ENCODE results near the gene LEFTY2.
"Not testable (repeated sequence)": the region's sequence is repeated elsewhere in the genome, so short reads cannot be mapped to it uniquely, and the experiment has no call there.

Gene LEFTY2

DNA sequence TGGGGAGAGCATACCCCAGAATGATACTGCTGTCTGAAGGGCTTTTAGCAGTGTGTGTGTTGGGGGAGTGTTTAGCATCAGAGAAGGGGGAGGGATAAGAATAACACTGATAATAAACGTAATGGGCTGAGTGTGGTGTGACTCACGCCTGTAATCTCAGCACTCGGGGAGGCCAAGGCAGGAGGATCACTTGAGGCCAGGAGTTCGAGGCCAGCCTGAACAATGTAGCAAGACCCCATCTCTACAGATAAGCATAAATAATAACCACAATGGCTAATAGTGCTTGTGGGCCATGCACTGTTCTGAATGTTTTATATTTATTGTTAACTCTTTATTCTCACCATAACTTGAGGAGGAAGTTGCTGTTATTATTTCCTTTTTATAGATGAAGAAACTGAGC, 2.6 kb upstream of the LEFTY2 start:
- H3K27ac Mint-ChIP-seq = no peak overlapping the region

DNA sequence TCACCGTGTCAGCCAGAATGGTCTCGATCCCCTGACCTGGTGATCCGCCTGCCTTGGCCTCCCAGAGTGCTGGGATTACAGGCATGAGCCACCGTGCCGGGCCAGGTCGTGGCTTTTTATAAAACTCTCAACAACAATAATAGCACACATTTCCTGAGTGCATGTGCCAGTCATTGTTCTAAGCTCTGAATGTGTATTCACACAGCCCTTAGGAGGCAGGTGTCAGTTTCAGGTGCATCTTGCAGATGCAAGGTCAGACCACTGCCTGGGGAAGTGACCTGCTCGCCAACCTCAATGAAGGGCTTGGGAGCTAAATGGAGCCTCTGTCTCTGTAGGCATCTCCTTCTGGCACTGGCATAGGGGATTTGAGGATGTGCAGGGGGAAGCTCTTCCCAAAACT, 1.6 kb upstream of the LEFTY2 start:
- H3K9me3 Mint-ChIP-seq = no peaks in the 10 kb centered on the region
- ATAC-seq (ENCODE audit: low read depth) (peak; percentile 25), DNase-seq (ENCODE audit: low spot score in 2 of 2) (no peak)
- no peaks in the 10 kb centered on the region for H3K36me3 Mint-ChIP-seq
- no peak overlapping the region for H3K27ac Mint-ChIP-seq
- H3K4me3 Mint-ChIP-seq = no peak overlapping the region
- peaks cover 5% of the 10 kb centered on the region for H3K4me1 Mint-ChIP-seq
- H3K27me3 Mint-ChIP-seq = peaks cover 5% of the 10 kb centered on the region

More for the DNA sequence above, 2.6 kb upstream of the LEFTY2 start:
- peaks cover 8% of the 10 kb centered on the region for H3K27me3 Mint-ChIP-seq
- ATAC-seq (ENCODE audit: low read depth) (no peak), DNase-seq (ENCODE audit: low spot score in 2 of 2) (no peak)
- no peak overlapping the region for H3K4me3 Mint-ChIP-seq
- H3K4me1 Mint-ChIP-seq = peaks cover 5% of the 10 kb centered on the region
- H3K36me3 Mint-ChIP-seq = no peaks in the 10 kb centered on the region
- no peaks in the 10 kb centered on the region for H3K9me3 Mint-ChIP-seq

DNA sequence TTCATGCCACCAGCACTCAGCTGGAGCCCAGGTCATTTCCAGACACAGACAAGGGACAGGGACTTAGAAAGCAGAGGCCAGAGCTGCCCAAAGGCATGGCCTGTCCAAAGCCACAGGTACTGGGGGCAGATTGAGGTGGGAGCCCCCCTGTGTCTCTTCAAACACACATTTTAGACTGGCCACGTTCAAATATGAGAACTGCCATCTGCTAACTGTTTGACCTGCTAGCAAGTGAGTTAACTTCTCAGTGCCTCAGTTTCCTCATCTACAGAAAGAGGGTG, 862 bp upstream of the LEFTY2 start:
- no peaks in the 10 kb centered on the region for H3K9me3 Mint-ChIP-seq
- H3K27ac Mint-ChIP-seq = no peak overlapping the region
- DNase-seq (ENCODE audit: low spot score in 2 of 2) (no peak), ATAC-seq (ENCODE audit: low read depth) (no peak)
- H3K36me3 Mint-ChIP-seq = no peaks in the 10 kb centered on the region
- H3K27me3 Mint-ChIP-seq = peaks cover 1% of the 10 kb centered on the region
- H3K4me1 Mint-ChIP-seq = peaks cover 5% of the 10 kb centered on the region
- no peak overlapping the region for H3K4me3 Mint-ChIP-seq

DNA sequence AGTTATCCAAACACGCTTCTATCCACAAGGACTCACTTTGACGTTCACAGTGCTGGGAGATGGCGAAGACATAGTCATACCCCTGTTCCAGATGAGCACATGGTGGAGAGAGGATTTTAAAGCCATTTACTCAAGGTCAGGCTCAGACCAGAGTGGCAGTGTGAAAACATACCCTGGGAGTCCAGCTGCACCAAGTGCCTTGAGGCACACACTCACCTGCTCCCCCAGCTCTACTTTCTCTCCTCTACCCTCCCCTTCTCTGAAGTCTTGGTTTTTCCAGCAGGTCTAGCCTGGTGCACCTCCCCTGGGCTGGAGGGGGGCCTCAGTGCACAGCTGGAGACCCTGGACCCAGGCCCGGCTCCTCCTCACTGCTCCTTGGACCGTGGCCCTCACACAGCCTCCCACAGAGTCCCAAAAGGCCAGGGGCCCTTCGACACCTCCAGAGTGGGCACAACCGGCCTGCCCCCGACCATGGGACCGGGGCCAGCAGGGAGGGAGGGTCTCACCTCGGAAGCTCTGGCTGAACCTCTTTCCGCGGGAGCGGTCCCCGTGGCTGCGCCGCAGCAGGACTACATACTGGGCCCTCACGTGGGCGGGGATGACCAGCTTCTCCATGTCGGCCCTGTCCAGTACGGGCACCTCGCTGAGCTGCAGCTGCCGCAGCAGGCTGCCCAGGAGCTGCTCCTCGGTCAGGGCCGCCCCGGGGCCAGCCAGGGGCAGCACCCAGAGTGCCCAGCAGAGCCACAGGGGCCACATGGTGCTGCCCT, 452 bp downstream of the LEFTY2 start:
- no peak for ATAC-seq (ENCODE audit: low read depth)
- Mint-ChIP-seq H3K4me1 (peaks cover 5% of the 10 kb centered on the region), H3K27me3 (peaks cover 1% of the 10 kb centered on the region), H3K9me3 (no peaks in the 10 kb centered on the region), H3K4me3 (no peak overlapping the region), H3K27ac (no peak overlapping the region), H3K36me3 (no peaks in the 10 kb centered on the region)
- DNase-seq (ENCODE audit: low spot score in 2 of 2) = no peak

DNA sequence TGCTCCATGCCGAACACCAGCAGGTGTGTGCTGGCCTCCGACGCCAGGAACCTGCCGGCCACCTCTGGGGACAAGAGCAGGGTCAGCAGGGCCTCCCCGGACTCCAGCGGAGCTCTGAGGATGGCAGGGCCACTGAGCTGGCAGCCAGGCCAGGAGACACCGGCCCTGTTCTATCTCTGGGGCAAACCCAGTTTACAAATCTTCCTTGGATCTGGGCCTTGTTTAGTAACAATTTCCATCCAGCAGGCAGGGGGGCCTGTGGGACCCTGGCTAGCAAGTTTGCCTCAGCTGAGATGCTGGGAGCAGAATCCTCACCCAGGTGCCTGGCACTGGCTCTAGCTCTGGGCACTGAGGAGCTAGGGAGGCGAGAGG, 1.1 kb downstream of the LEFTY2 start:
- H3K36me3 Mint-ChIP-seq; H3K27me3 Mint-ChIP-seq; H3K4me3 Mint-ChIP-seq; ATAC-seq (ENCODE audit: low read depth); H3K9me3 Mint-ChIP-seq; H3K27ac Mint-ChIP-seq; H3K4me1 Mint-ChIP-seq; DNase-seq (ENCODE audit: low spot score in 2 of 2): not testable (repeated sequence)

DNA sequence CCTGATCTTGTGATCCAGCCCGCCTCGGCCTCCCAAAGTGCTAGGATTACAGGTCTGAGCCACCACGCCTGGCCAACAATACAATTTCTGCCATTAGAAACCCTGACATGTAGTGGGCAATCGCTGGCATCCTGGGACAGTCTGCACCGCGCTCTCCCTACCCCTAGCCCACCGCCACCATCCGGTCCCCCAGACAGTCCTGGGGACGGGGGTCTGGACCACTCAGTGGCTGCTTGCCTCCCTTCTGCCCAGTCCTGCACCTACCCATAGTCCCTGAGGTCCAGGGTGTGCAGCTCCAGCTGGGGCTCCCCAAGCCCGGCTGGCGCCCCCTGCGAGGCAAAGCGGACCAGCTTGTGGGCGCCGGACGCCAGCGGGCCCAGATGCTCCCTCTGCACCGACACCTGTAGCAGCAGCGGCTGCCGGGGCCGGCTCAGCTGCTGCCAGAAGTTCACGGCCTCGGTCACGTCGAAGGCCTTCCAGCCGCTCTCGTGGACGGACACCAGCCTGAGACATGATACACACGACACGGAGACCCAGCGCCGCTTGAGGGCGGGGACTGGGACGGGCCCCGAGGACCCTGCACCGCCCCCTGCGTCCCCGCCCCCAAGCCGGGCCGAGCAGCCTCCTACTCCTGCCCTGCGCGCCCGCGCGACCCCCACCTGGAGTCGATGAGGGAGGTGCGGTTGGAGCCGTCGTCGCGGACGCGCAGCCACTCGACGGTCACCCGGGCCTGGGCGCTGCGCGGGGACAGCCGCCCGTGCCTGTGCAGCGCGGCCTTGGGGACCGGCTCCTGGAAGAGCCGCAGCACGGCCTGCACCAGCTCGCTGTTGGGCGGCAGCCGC, 1.7 kb downstream of the LEFTY2 start:
- H3K27ac Mint-ChIP-seq; ATAC-seq (ENCODE audit: low read depth); DNase-seq (ENCODE audit: low spot score in 2 of 2); H3K4me3 Mint-ChIP-seq; H3K27me3 Mint-ChIP-seq; H3K4me1 Mint-ChIP-seq; H3K9me3 Mint-ChIP-seq; H3K36me3 Mint-ChIP-seq: not testable (repeated sequence)

DNA sequence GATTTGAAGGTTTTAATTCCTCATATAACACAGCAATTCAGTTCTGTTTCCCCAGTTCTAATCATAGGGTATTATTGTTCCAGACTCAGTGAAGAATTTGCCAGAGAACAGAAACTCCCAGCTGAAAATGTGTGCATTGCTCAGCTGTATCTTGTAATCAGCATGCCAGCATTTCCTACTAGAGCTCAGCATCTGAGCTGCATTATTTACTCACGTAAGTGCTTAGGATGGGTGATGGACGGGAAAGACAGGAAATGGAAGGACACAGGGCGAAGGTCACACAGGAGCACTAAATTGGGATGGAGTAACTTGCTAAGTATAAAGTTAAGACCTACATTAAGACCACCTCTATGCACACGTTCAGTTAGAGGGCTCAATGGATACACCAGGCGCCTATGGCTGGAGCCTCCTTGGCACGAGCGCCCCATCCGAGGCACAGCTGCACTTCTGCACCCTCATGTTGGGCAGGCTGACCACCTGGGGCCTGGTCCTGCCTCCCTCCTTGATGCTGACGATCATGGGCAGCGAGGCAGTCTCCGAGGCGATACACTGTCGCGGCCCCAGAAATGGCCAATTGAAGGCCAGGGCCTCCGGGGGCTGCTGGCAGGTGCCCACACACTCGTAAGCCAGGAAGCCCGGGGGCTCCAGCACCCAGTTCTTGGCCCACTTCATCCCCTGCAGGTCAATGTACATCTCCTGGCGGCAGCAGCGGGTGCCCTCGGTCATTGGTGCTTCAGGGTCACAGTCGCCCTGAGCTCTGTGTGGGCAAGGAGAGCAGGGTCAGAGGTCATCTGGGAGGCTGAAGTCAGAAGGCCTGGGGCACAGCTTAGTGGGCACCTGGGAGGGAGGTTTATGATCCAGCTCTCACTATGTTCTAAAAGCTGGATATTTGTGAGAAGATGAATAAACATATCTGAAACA, 3.7 kb downstream of the LEFTY2 start:
- Mint-ChIP-seq H3K36me3 (no peaks in the 10 kb centered on the region), H3K4me1 (no peaks in the 10 kb centered on the region), H3K9me3 (no peaks in the 10 kb centered on the region), H3K27me3 (no peaks in the 10 kb centered on the region), H3K27ac (no peak overlapping the region), H3K4me3 (no peak overlapping the region)
- DNase-seq (ENCODE audit: low spot score in 2 of 2) (no peak), ATAC-seq (ENCODE audit: low read depth) (no peak)

DNA sequence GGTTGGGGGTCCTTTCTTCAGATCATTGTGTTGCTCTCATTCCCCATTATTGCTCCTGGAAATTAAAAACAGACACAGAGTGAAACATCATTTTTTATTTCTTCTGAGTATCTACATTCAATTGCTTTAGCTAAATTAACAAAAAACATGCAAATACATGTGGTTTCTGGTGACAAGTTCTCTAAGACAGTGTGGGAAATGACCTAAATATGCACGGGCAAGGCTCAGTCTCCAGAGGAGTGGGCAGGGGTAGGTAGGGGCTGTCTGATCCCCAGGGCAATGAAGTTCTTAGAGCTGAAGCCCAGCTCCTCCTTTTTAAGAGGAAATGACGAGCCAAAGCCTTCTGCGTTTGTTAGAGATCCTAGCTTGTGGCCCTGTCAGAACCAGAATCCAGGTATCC, 4.5 kb downstream of the LEFTY2 start:
- DNase-seq (ENCODE audit: low spot score in 2 of 2) = no peak
- ATAC-seq (ENCODE audit: low read depth) = no peak
- Mint-ChIP-seq H3K4me3 (no peak overlapping the region), H3K27me3 (no peaks in the 10 kb centered on the region), H3K36me3 (no peaks in the 10 kb centered on the region), H3K4me1 (no peaks in the 10 kb centered on the region), H3K9me3 (no peaks in the 10 kb centered on the region), H3K27ac (no peak overlapping the region)

DNA sequence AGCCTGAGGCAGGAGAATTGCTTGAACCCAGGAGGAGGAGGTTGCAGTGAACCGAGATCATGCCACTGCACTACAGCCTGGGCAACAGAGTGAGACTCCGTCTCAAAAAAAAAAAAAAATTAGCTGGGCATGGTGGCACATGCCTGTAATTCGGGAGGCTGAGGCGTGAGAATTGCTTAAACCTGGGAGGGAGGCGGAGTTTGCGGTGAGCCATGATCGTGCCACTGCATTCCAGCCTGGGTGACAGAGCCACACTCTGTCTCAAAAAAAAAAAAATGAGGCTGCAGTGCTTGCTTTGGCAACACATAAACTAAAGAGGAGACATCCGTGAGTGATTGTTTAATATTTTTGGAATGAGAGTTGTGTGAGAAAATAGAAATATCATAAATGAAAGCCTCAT, 4.9 kb downstream of the LEFTY2 start:
- not testable (repeated sequence) for DNase-seq (ENCODE audit: low spot score in 2 of 2); H3K36me3 Mint-ChIP-seq; H3K9me3 Mint-ChIP-seq; H3K27ac Mint-ChIP-seq; H3K4me3 Mint-ChIP-seq; H3K4me1 Mint-ChIP-seq; ATAC-seq (ENCODE audit: low read depth); H3K27me3 Mint-ChIP-seq

DNA sequence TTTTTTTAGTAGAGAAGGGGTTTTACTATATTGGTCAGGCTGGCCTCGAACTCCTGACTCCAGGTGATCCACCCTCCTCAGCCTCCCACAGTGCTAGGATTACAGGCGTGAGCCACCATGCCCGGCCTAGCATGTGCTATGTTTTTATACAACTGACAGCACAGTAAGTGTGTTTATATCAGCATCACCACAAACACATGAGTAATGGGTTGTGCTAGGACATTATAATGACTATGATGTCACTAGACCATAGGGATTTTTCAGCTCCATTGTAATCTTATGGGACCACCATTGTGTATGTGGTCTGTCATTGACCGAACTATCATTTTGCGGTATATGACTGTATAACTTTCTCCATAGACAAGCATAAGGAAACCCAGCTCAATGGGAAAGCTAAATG, 6.3 kb downstream of the LEFTY2 start:
- H3K36me3 Mint-ChIP-seq = no peaks in the 10 kb centered on the region
- no peaks in the 10 kb centered on the region for H3K4me1 Mint-ChIP-seq
- no peak for ATAC-seq (ENCODE audit: low read depth)
- no peak for DNase-seq (ENCODE audit: low spot score in 2 of 2)
- H3K27me3 Mint-ChIP-seq = no peaks in the 10 kb centered on the region
- H3K9me3 Mint-ChIP-seq = no peaks in the 10 kb centered on the region
- H3K4me3 Mint-ChIP-seq = no peak overlapping the region
- H3K27ac Mint-ChIP-seq = no peak overlapping the region

DNA sequence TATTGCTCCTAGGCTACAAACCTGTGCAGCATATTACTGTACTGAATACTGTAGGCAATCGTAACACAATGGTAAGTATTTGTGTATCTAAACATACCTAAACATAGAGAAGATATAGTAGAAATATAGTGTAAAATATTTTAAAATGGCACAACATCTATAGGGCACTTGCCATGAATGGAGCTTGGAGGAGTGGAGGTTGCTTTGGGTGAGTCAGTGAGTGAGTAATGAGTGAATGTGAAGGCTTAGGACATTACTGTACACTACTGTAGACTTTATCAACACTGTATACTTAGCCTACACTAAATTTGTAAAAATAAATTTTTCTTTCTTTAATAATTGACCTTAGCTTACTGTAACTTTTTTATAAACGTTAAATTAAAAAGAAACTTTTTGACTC, 7.9 kb downstream of the LEFTY2 start:
- Mint-ChIP-seq H3K27me3 (no peaks in the 10 kb centered on the region), H3K36me3 (no peaks in the 10 kb centered on the region), H3K9me3 (no peaks in the 10 kb centered on the region), H3K27ac (no peak overlapping the region), H3K4me1 (no peaks in the 10 kb centered on the region), H3K4me3 (no peak overlapping the region)
- DNase-seq (ENCODE audit: low spot score in 2 of 2) = no peak
- ATAC-seq (ENCODE audit: low read depth) = no peak

DNA sequence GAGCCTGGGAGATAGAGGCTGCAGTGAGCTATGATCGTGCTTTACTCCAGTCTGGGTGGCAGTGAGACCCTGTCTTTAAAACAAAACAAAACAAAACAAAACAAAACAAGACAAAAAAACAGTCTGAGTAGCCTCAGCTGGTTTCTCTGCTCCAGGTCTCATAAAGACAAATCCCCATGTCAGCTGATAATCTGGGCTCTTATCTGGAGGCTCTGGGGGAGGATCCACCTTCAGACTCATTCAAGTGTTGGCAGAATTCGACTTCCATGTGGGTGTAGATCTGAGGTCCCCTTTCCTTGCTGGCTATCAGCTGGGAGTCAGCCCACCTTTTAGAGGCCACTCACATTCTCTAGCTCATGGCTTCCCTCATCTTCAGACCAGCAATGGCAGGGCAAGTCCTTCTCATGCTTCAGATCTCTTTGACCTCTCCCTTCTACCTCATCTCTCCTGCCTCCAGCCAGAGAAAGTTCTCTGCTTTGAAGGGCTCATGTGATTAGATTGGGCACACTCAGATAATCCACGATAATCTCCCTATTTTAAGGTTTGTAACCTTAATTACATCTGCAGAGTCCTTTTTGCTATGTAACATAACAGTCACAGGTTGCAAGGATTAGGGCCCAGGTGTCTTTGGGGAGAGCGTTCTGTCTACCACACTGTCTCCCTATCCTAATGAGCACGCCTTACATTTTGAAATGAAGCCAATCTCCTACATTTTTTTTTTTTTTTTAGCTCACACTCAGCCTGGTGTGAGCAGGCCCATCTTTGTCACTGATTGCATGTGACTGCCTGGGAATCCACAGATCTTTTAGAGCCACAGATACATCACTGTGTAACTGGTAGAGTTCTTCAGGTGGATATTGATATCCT, 9.5 kb downstream of the LEFTY2 start:
- no peaks in the 10 kb centered on the region for H3K4me1 Mint-ChIP-seq
- H3K36me3 Mint-ChIP-seq = no peaks in the 10 kb centered on the region
- DNase-seq (ENCODE audit: low spot score in 2 of 2) = no peak
- no peak for ATAC-seq (ENCODE audit: low read depth)
- H3K9me3 Mint-ChIP-seq = no peaks in the 10 kb centered on the region
- no peak overlapping the region for H3K27ac Mint-ChIP-seq
- H3K4me3 Mint-ChIP-seq = no peak overlapping the region
- no peaks in the 10 kb centered on the region for H3K27me3 Mint-ChIP-seq

DNA sequence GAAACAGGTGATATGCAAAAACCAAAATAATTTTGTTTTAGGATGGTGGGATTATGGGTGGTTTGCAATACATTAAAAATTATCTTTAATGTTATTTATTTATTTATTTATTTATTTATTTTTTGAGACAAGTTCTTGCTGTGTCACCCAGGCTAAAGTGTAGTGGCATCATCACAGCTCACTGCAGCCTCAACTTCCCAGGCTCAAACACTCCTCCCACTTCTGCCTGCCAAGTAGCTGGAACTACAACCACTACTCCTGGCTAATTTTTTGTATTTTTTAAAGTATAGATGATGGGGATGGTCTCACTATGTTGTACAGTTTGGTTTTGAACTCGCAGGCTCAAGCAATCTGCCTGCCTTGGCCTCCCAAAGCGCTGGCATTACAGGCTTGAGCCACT, 10.5 kb downstream of the LEFTY2 start:
- H3K9me3 Mint-ChIP-seq = no peaks in the 10 kb centered on the region
- H3K27ac Mint-ChIP-seq = no peak overlapping the region
- ATAC-seq (ENCODE audit: low read depth) (no peak), DNase-seq (ENCODE audit: low spot score in 2 of 2) (no peak)
- H3K4me1 Mint-ChIP-seq = no peaks in the 10 kb centered on the region
- H3K27me3 Mint-ChIP-seq = no peaks in the 10 kb centered on the region
- no peaks in the 10 kb centered on the region for H3K36me3 Mint-ChIP-seq
- H3K4me3 Mint-ChIP-seq = no peak overlapping the region

All from memory B cell (primary cell).